ENCODE data around the gene LIN52. TPM values are rescaled to one million over a fixed set of nuclear protein-coding genes. Genes with fewer than 3 reads are reported as not detected.

LIN52 gene
- total and polyA plus RNA-seq, 8 donors: 10.1 to 16.7 (median 15.4) TPM

DNA sequence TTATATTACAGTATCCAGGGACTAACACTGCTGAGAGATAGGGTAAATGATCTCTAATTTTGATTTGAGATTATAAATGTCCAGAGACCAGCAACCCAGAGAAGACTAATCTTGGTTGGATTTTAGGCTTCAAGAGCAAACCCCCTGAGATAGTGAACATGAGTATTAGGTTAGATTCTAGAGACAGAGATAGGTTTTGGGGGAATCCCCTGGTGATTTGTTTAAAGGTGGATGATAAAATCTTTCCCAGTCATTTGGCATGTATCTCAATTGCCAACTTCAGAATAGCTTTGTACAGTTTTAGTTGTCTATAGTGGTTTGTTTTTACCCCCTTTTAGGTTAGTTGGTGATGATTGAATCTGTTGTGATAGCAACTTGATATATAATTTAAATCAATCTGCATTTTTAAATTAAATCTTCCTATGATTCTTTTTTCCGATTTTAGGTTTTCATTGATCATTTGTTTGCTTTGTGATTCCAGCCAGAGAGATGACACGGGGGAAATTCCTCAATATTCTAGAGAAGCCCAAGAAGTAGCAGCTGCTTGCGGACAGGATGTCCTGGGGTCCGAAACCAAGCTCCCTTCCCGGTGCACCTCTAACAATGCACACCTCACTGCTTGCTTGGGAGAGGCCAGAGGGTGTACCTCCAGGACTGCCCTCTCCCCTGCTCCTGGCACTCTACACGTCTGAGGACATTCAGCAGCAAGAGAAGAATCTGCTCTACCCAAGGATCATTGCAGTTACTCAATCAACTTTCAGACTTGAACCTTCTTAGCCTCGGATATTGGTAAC is 113.9 kb downstream of the LIN52 start:
- ATAC-seq (no peak), DNase-seq (no peak)
- H3K36me3 ChIP-seq: peaks cover 0 to 19% of the 10 kb centered on the region in 2 donors
- intact Hi-C loops (cut with DNase I): no loop called here
- H3K9me3 ChIP-seq: no peaks in the 10 kb centered on the region
- no peak overlapping the region for H3K4me3 ChIP-seq
- H3K27ac ChIP-seq: no peak overlapping the region
- TF ChIP-seq, protein P1, sequence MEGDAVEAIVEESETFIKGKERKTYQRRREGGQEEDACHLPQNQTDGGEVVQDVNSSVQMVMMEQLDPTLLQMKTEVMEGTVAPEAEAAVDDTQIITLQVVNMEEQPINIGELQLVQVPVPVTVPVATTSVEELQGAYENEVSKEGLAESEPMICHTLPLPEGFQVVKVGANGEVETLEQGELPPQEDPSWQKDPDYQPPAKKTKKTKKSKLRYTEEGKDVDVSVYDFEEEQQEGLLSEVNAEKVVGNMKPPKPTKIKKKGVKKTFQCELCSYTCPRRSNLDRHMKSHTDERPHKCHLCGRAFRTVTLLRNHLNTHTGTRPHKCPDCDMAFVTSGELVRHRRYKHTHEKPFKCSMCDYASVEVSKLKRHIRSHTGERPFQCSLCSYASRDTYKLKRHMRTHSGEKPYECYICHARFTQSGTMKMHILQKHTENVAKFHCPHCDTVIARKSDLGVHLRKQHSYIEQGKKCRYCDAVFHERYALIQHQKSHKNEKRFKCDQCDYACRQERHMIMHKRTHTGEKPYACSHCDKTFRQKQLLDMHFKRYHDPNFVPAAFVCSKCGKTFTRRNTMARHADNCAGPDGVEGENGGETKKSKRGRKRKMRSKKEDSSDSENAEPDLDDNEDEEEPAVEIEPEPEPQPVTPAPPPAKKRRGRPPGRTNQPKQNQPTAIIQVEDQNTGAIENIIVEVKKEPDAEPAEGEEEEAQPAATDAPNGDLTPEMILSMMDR (IDR thresholded peaks at IDR 0.05): no peak
- no peaks in the 10 kb centered on the region for H3K4me1 ChIP-seq
- H3K27me3 ChIP-seq: no peaks in the 10 kb centered on the region

DNA sequence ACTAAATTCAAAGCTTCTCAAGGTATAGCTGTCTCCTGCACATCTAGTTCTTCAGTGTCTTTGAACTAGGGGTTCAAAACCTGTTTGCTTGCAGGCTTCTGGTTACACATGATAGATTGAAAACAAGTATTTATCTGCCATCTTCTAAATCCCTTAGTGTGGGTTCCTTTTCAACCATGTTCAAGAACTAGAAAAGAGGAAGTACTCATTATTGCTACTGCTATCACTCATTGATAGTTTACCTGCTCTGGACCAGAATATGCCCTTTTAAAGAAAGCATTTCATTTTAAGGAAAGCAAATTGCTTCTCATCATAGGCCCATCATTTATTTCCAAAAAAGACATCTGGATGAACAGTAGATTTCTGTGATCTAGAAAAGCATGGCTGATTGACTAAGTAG is 117.4 kb downstream of the LIN52 start:
- Histone ChIP-seq H3K36me3 (peaks cover 0 to 19% of the 10 kb centered on the region in 2 donors), H3K4me1 (no peaks in the 10 kb centered on the region), H3K27ac (no peak overlapping the region), H3K27me3 (no peaks in the 10 kb centered on the region), H3K4me3 (no peak overlapping the region), H3K9me3 (no peaks in the 10 kb centered on the region)
- intact Hi-C loops (cut with DNase I): no loop called here
- DNase-seq (no peak), ATAC-seq (no peak)
- TF ChIP-seq, protein P1 (IDR thresholded peaks at IDR 0.05): no peak

DNA sequence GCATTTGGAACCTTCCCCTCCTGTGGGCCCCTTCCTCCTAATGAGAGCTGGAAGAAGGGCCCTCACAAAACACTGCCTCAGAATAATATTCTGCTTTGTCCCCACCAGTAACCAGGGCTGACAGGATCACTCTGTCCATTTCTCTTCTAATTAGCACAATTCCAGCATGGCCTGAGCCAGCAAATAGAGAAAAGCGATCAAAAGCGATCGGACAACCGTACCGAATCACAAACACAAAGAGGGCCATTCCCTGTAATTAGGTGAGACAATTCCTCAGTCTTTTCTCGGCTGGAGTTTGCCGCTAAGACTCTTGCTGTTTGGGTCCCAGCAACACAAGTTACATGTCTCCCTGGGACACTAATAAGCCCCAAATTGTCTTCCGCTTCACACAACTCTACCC is 118.9 kb downstream of the LIN52 start:
- Histone ChIP-seq H3K36me3 (peaks cover 0 to 19% of the 10 kb centered on the region in 2 donors), H3K4me1 (no peaks in the 10 kb centered on the region), H3K27me3 (no peaks in the 10 kb centered on the region), H3K4me3 (no peak overlapping the region), H3K27ac (no peak overlapping the region), H3K9me3 (no peaks in the 10 kb centered on the region)
- TF ChIP-seq, protein P1 (IDR thresholded peaks at IDR 0.05): no peak
- intact Hi-C loops (cut with DNase I): no loop called here
- DNase-seq (no peak), ATAC-seq (no peak)

DNA sequence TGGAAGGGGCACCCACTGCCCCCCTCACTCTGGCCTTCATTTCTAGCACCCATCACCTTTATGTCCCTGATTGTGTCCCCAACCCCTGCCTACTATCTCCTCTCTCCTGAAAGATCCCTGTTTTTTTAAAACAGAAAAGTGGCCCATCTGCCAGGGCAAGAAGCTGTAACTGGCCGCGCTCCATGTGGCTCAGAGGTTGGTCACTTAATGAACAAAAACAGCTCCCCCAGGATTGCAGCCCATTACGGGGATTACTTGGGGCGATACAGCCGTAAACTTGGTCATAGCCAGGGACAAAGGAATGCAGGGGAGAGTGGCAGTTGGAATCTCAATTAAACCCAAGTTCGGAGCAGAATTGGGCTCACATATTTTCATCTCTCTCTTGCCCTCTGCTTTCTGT is 119.7 kb downstream of the LIN52 start:
- Histone ChIP-seq H3K36me3 (peaks cover 0 to 11% of the 10 kb centered on the region in 2 donors), H3K4me1 (no peaks in the 10 kb centered on the region), H3K27ac (no peak overlapping the region), H3K9me3 (no peaks in the 10 kb centered on the region), H3K27me3 (no peaks in the 10 kb centered on the region), H3K4me3 (no peak overlapping the region)
- DNase-seq (no peak), ATAC-seq (no peak)
- TF ChIP-seq, protein P1 (IDR thresholded peaks at IDR 0.05): no peak
- intact Hi-C loops (cut with DNase I): no loop called here

DNA sequence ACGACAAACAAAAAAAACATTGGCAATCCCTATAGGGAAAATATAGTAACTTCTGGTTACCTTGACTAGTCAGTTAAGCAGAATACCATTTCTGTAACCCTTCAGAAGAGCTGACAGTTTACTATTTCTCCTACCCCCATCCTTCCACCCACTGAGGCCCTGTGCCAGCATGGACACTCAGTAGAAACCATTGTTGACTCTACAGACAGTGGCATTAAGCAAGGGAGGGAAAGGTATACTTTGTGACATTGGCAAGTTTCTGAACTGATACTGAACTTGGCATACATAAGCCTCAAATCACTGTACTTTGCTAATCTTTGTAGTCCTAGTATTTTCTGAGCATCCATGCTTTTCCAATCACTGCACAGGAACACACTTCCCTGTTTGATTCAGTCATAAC is 121.1 kb downstream of the LIN52 start:
- ATAC-seq: no peak
- intact Hi-C loops (cut with DNase I): no loop called here

More for the DNA sequence above, 121.1 kb downstream of the LIN52 start:
- Histone ChIP-seq H3K27ac (no peak overlapping the region), H3K4me3 (no peak overlapping the region), H3K27me3 (peaks cover 0 to 4% of the 10 kb centered on the region in 2 donors), H3K4me1 (no peaks in the 10 kb centered on the region), H3K9me3 (no peaks in the 10 kb centered on the region), H3K36me3 (peaks cover 0 to 7% of the 10 kb centered on the region in 2 donors)
- no peak for DNase-seq
- TF ChIP-seq, protein P1 (IDR thresholded peaks at IDR 0.05): no peak
